K562 (cell line): ENCODE data around the gene GABRP. TPM values are rescaled to one million over a fixed set of nuclear protein-coding genes. Genes with fewer than 3 reads are reported as not detected.

Source experiments
- ATAC-seq: fragments of 200-7000 bp; cut with Tn5 transposase; 3 replicates; pipeline ENCODE4 v1.9.1; 2020; ENCODE audit warnings: moderate library complexity
- BruUV-seq: library from RNA; stranded (reverse); fragments of 400-500 nt; replicated peaks from 2 replicates; lab custom pipeline; 2021; lab: Mats Ljungman, UMichigan
- CTCF ChIA-PET: fragments of 300-600 bp; formaldehyde crosslinking; extraction: SDS; loops from one replicate; lab custom pipeline; 2021; ENCODE audit warnings: low intra/inter-chr PET ratio; lab: Yijun Ruan, JAX
- POLR2A ChIA-PET: fragments of 300-600, 350-650 bp; sonication (Branson Sonifier 250); formaldehyde crosslinking; extraction: SDS; loops from one replicate; lab custom pipeline; 2021; ENCODE audit warnings: antibody characterized with exemption, inconsistent platforms; lab: Yijun Ruan, JAX
- DNase-seq, 4 experiments: peaks; one replicate each; pipeline versions ENCODE4 v3.0.0 to v3.0.0-alpha.2; 2011 to 2018; ENCODE audit warnings: low spot score in 3 of 4, mixed read lengths in 3 of 4; ENCODE audit errors: extremely low read depth in 1 of 4
- FAIRE-seq: peaks from 2 replicates; lab custom pipeline; 2011; peaks lifted over from hg19 to GRCh38; lab: Jason Lieb, UNC
- H2AFZ ChIP-seq: 2 replicates; pipeline ENCODE4 v1.6.0; 2011; ENCODE audit warnings: low read depth, low read length, control low read depth, inconsistent platforms
- H3K27ac ChIP-seq: fragments of 200-600 bp; 3 replicates; pipeline ENCODE4 v1.8.0; 2011; ENCODE audit warnings: low read depth, mild to moderate bottlenecking, control low read depth, inconsistent platforms, low read length, moderate library complexity, mixed read lengths; ENCODE audit errors: extremely low read depth
- H3K27me3 ChIP-seq, 2 experiments: fragments of 300-600 bp in 1 of 2; 2 replicates in 1 of 2; 3 replicates in 1 of 2; pipeline versions ENCODE4 v1.6.0 to v1.8.0; 2011; ENCODE audit warnings: inconsistent platforms in 2 of 2, low read length in 2 of 2, mild to moderate bottlenecking in 1 of 2, mixed read lengths in 1 of 2, moderate library complexity in 1 of 2; ENCODE audit not compliant: control insufficient read depth in 2 of 2, insufficient read depth in 2 of 2
- H3K36me3 ChIP-seq: fragments of 300-600 bp; 3 replicates; pipeline ENCODE4 v1.8.0; 2011; ENCODE audit warnings: mild to moderate bottlenecking, low read length, inconsistent platforms; ENCODE audit not compliant: control insufficient read depth, insufficient read depth
- H3K4me1 ChIP-seq, 2 experiments: fragments of 200-600 bp in 1 of 2; replicated peaks in 1 of 2; 2 replicates in 1 of 2; 3 replicates in 1 of 2; pipeline versions ENCODE4 v1.5.1 to v1.8.0; 2011; ENCODE audit warnings: inconsistent platforms in 2 of 2, low read length in 2 of 2, mild to moderate bottlenecking in 1 of 2, mixed read lengths in 1 of 2, moderate library complexity in 1 of 2; ENCODE audit not compliant: control insufficient read depth in 2 of 2, insufficient read depth in 2 of 2
- H3K4me2 ChIP-seq: 2 replicates; pipeline ENCODE4 v1.6.1; 2011; ENCODE audit warnings: low read length, control low read depth, inconsistent platforms, mixed read lengths; ENCODE audit not compliant: insufficient read depth
- H3K4me3 ChIP-seq: fragments of 200-600 bp; sonication (generic), shearing (Covaris generic); 2 replicates; pipeline ENCODE4 v1.5.1; 2016; ENCODE audit warnings: control low read depth, inconsistent platforms
- H3K79me2 ChIP-seq: fragments of 200-600 bp; 3 replicates; pipeline ENCODE4 v1.8.0; 2011; ENCODE audit warnings: low read length, inconsistent platforms; ENCODE audit not compliant: control insufficient read depth, insufficient read depth
- H3K9ac ChIP-seq, 2 experiments: 2 replicates each; pipeline versions ENCODE4 v1.6.0 to v1.6.1; 2011; ENCODE audit warnings: low read depth in 2 of 2, low read length in 2 of 2, control low read depth in 1 of 2, inconsistent platforms in 1 of 2, mild to moderate bottlenecking in 1 of 2, mixed read lengths in 1 of 2; ENCODE audit not compliant: insufficient read depth in 1 of 2
- H3K9me1 ChIP-seq: one replicate; pipeline ENCODE4 v1.6.0; 2011; ENCODE audit warnings: inconsistent platforms, mild to moderate bottlenecking, low read length, moderate library complexity; ENCODE audit not compliant: control insufficient read depth, insufficient read depth
- H3K9me3 ChIP-seq: replicated peaks from 2 replicates; pipeline ENCODE4 v1.5.1; 2011; ENCODE audit warnings: low read depth, low read length, inconsistent platforms; ENCODE audit not compliant: control insufficient read depth, insufficient read depth
- H4K20me1 ChIP-seq: replicated peaks from 2 replicates; pipeline ENCODE4 v1.6.1; 2011; ENCODE audit warnings: low read length, inconsistent platforms, mixed read lengths; ENCODE audit not compliant: control insufficient read depth, insufficient read depth
- BCOR ChIP-seq: fragments of 450-650 bp; IDR thresholded peaks from 2 replicates; pipeline ENCODE4 v1.6.1; 2016
- DACH1 ChIP-seq: fragments of 450-650 bp; IDR thresholded peaks from 2 replicates; pipeline ENCODE4 v1.6.1; 2018; ENCODE audit not compliant: partially characterized antibody
- E2F4 ChIP-seq: sonication (generic); formaldehyde crosslinking; IDR thresholded peaks from 2 replicates; pipeline ENCODE4 v1.8.0; 2022; ENCODE audit warnings: mild to moderate bottlenecking, low read depth, missing genetic modification reagents
- MCM2 ChIP-seq: fragments of 450-650 bp; IDR thresholded peaks from 2 replicates; pipeline ENCODE4 v1.6.1; 2017; ENCODE audit warnings: low read depth, mild to moderate bottlenecking
- RBM15 ChIP-seq: fragments of 200-400 bp; formaldehyde crosslinking; IDR thresholded peaks from 2 replicates; pipeline ENCODE4 v1.6.1; 2018; ENCODE audit warnings: mild to moderate bottlenecking, low read length, moderate library complexity; ENCODE audit not compliant: insufficient read depth
- REST ChIP-seq, 2 experiments: fragments of 450-650 bp; formaldehyde crosslinking in 1 of 2; IDR thresholded peaks; 2 replicates each; pipeline versions ENCODE4 v1.4.0 to v1.6.1; 2014 to 2020; ENCODE audit warnings: mild to moderate bottlenecking in 2 of 2, borderline replicate concordance in 1 of 2, low read depth in 1 of 2
- SIRT6 ChIP-seq: IDR thresholded peaks from one replicate; pipeline ENCODE4 v1.6.1; 2012; ENCODE audit warnings: low read depth, mild to moderate bottlenecking, control low read depth, inconsistent platforms, low read length, moderate library complexity
- SMARCA4 ChIP-seq: fragments of 450-650 bp; IDR thresholded peaks from 2 replicates; pipeline ENCODE4 v1.6.1; 2016
- ZBTB11 ChIP-seq, 3 experiments: fragments of 200-800 bp in 1 of 3; fragments of 250-450 bp in 1 of 3; fragments of 450-650 bp in 1 of 3; sonication (Bioruptor Pico) in 1 of 3; sonication (Bioruptor generic) in 1 of 3; formaldehyde crosslinking in 1 of 3; IDR thresholded peaks; 2 replicates each; pipeline versions ENCODE4 v1.6.1 to v1.8.0; 2016 to 2022; ENCODE audit warnings: mild to moderate bottlenecking in 2 of 3, missing genetic modification characterization in 2 of 3, missing compliant biosample characterization in 1 of 3, moderate library complexity in 1 of 3
- ZNF717 ChIP-seq: fragments of 250-450 bp; sonication (Bioruptor Pico); IDR thresholded peaks from 2 replicates; pipeline ENCODE4 v1.5.0; 2021
- WGBS: fragments of 100-300 bp; shearing (Covaris generic); methylation state at CpG from one replicate; pipeline ENCODE4 v1.1.6; 2016; ENCODE audit warnings: low coverage, mixed read lengths; ENCODE audit not compliant: insufficient coverage; ENCODE audit errors: missing lambda C conversion rate; 5-methylcytosine and 5-hydroxymethylcytosine counted together
- in situ Hi-C: fragments of 300-500 bp; cut with MboI; formaldehyde crosslinking; loops from 4 replicates; pipeline ENCODE4 v1.15.0; 2018; ENCODE audit warnings: inconsistent platforms, mixed read lengths
- intact Hi-C: fragments of 100-400 bp; cut with micrococcal nuclease; formaldehyde crosslinking; loops from 2 replicates; pipeline ENCODE4 v1.14.2; 2022
- polyA plus RNA-seq, 8 experiments: library from polyadenylated mRNA; depleted of rRNA in 4 of 8; stranded (reverse) in 5 of 8; unstranded in 3 of 8; fragments of >200 nt; fragmentation: Nextera tagmentation in 2 of 8; fragmentation: Illumina TruSeq in 1 of 8; extraction: Ambion mirVana in 2 of 8; extraction: Trizol in 1 of 8; gene quantifications; 2 replicates each; pipeline versions ENCODE4 v1.2.1 to v1.2.3, GENCODE V29; 2011 to 2014; ENCODE audit warnings: inconsistent platforms in 1 of 8, missing spikeins in 1 of 8
- total RNA-seq, 7 experiments: library from RNA; depleted of rRNA in 6 of 7; stranded (reverse); fragments of >200 nt in 6 of 7; fragmentation: Illumina TruSeq in 2 of 7; extraction: Trizol in 2 of 7; gene quantifications; 2 replicates each; pipeline versions ENCODE4 v1.2.1 to v1.2.3, GENCODE V29; 2011 to 2021; ENCODE audit warnings: low replicate concordance in 1 of 7

The GABRP gene
- total and polyA plus RNA-seq, 9 of the 15 experiments (the other 6 are each of a cell fraction or from before 2014, with no cell fraction given) = not detected

- intact Hi-C loops = no loop called here
- no TSS peak for BruUV-seq
- TF ChIP-seq DACH1 (no peak), ZNF717 (CRISPR knock-in tag) (no peak), ZBTB11 (CRISPR knock-in tag; IDR thresholded peaks at IDR 0.05) (no peak), E2F4 (CRISPR knock-in tag) (no peak), SIRT6 (no peak), BCOR (no peak), SMARCA4 (no peak), MCM2 (no peak), RBM15 (no peak), REST (IDR thresholded peaks at IDR 0.05; ENCODE audit: borderline replicate concordance) (no peak), REST (CRISPR knock-in tag; IDR thresholded peaks at IDR 0.05; ENCODE audit: low read depth) (no peak)
These were observed 14.3 kb upstream of the GABRP start for GRCh38 chr5:170769246-170769645.

More at GRCh38 chr5:170769246-170769645, 14.3 kb upstream of the GABRP start:
- Histone ChIP-seq H3K4me1 (no peaks in the 10 kb centered on the region), H3K36me3 (no peaks in the 10 kb centered on the region), H3K27ac (no peak overlapping the region), H3K9me3 (no peaks in the 10 kb centered on the region), H3K4me3 (no peak overlapping the region), H3K79me2 (no peaks in the 10 kb centered on the region), H3K9ac (no peak overlapping the region), H3K4me2 (no peak overlapping the region), H4K20me1 (no peaks in the 10 kb centered on the region), H2AFZ (no peak overlapping the region), H3K9me1 (no peaks in the 10 kb centered on the region), H3K27me3 (peaks cover 0 to 4% of the 10 kb centered on the region in 2 experiments; a peak in 1 of 5 replicates)
- CTCF ChIA-PET = no interaction called here
- POLR2A ChIA-PET = interaction anchor here (0.9 to 1.7 kb wide), 3 partner anchors 13 to 381 kb away, joined by 3 to 4 read pairs (median 3); no protein-coding TSS in a partner anchor
- ATAC-seq (no peak), DNase-seq (no peak), FAIRE-seq (no peak)
- WGBS = 0% methylated on average over 6 of the region's 6 CpGs
- in situ Hi-C loops = no loop called here
